GM23248 (cell line): ENCODE results near the gene ANKRD34C. TPM values are rescaled to one million over a fixed set of nuclear protein-coding genes. Genes with fewer than 3 reads are reported as not detected.

ENCODE experiments used
- DNase-seq: peaks from one replicate; pipeline ENCODE4 v3.0.0-alpha.2; 2015
- H2AFZ ChIP-seq: fragments of 200-600 bp; sonication (generic); 2 replicates; pipeline ENCODE4 v1.6.1; 2016; ENCODE audit warnings: antibody characterized with exemption
- H3F3A ChIP-seq: fragments of 200-600 bp; sonication (generic); 2 replicates; pipeline ENCODE4 v1.6.1; 2016; ENCODE audit warnings: mild to moderate bottlenecking, antibody characterized with exemption, mixed run types; ENCODE audit not compliant: insufficient read depth
- H3K27ac ChIP-seq: fragments of 200-600 bp; sonication (generic); 2 replicates; pipeline ENCODE4 v1.5.1; 2016; ENCODE audit warnings: mild to moderate bottlenecking
- H3K27me3 ChIP-seq: fragments of 200-600 bp; sonication (generic); replicated peaks from 2 replicates; pipeline ENCODE4 v1.6.1; 2016; ENCODE audit warnings: mild to moderate bottlenecking; ENCODE audit not compliant: insufficient read depth
- H3K36me3 ChIP-seq: fragments of 200-600 bp; sonication (generic); 2 replicates; pipeline ENCODE4 v1.6.1; 2016; ENCODE audit warnings: low read depth, mild to moderate bottlenecking
- H3K4me1 ChIP-seq: fragments of 200-600 bp; sonication (generic); 2 replicates; pipeline ENCODE4 v1.6.1; 2016; ENCODE audit warnings: mild to moderate bottlenecking; ENCODE audit not compliant: insufficient read depth
- H3K4me2 ChIP-seq: fragments of 200-600 bp; sonication (generic); one replicate; pipeline ENCODE4 v1.6.1; 2016; ENCODE audit warnings: mild to moderate bottlenecking; ENCODE audit not compliant: unreplicated experiment
- H3K4me3 ChIP-seq: fragments of 200-600 bp; sonication (generic); 2 replicates; pipeline ENCODE4 v1.5.1; 2016; ENCODE audit warnings: mild to moderate bottlenecking
- H3K79me2 ChIP-seq: fragments of 200-600 bp; sonication (generic); 2 replicates; pipeline ENCODE4 v1.6.1; 2016; ENCODE audit warnings: mild to moderate bottlenecking; ENCODE audit not compliant: insufficient read depth
- H3K9ac ChIP-seq: fragments of 200-600 bp; sonication (generic); 2 replicates; pipeline ENCODE4 v1.6.1; 2016; ENCODE audit warnings: mild to moderate bottlenecking
- H3K9me2 ChIP-seq: fragments of 200-600 bp; sonication (generic); 2 replicates; pipeline ENCODE4 v1.6.1; 2016; ENCODE audit warnings: mixed run types, mild to moderate bottlenecking, moderate library complexity; ENCODE audit not compliant: insufficient read depth
- H3K9me3 ChIP-seq: fragments of 200-600 bp; sonication (generic); one replicate; pipeline ENCODE4 v1.6.1; 2017; ENCODE audit warnings: low read depth
- H4K20me1 ChIP-seq: fragments of 200-600 bp; sonication (generic); 2 replicates; pipeline ENCODE4 v1.6.0; 2016; ENCODE audit not compliant: insufficient read depth
- EZH2 ChIP-seq: fragments of 200-600 bp; sonication (generic); IDR thresholded peaks from 2 replicates; pipeline ENCODE4 v1.6.1; 2018; ENCODE audit warnings: antibody characterized with exemption, mild to moderate bottlenecking; ENCODE audit not compliant: insufficient read depth, poor library complexity, severe bottlenecking
- EZH2phosphoT487 ChIP-seq: fragments of 200-600 bp; sonication (generic); IDR thresholded peaks from 2 replicates; pipeline ENCODE4 v1.6.1; 2018; ENCODE audit warnings: antibody characterized with exemption, moderate library complexity, mild to moderate bottlenecking, low read depth; ENCODE audit not compliant: insufficient read depth
- WGBS, 2 experiments: methylation state at CpG; one replicate each; pipeline ENCODE4 v1.1.6; 2015 to 2017; ENCODE audit warnings: low lambda C conversion rate in 2 of 2, low coverage in 1 of 2; ENCODE audit errors: missing lambda C conversion rate in 2 of 2; 5-methylcytosine and 5-hydroxymethylcytosine counted together
- in situ Hi-C: fragments of 300-500 bp; cut with MboI; formaldehyde crosslinking; loops from 2 replicates; pipeline ENCODE4 v1.15.0; 2020
- polyA plus RNA-seq: library from polyadenylated mRNA; unstranded; fragments of >200 nt; fragmentation: Nextera tagmentation; extraction: Ambion mirVana; gene quantifications from 2 replicates; pipeline ENCODE4 v1.2.1, GENCODE V29; 2016
- total RNA-seq: library from RNA; depleted of rRNA; stranded (reverse); fragments of >200 nt; shearing (Covaris generic); gene quantifications from 2 replicates; pipeline ENCODE4 v1.2.3, GENCODE V29; 2014

ANKRD34C gene
- total and polyA plus RNA-seq, 2 experiments from 2014 or later, result not detected

GRCh38 chr15:79265987-79266579, 16.4 kb upstream of the ANKRD34C start:
- WGBS, 2 experiments, result 36 to 49% methylated on average over 3 of the region's 3 CpGs
- H3K27me3 ChIP-seq, result no peaks in the 10 kb centered on the region; the same call in 1 of the 2 replicates
- no peak overlapping the region for H3K9ac ChIP-seq
- no peaks in the 10 kb centered on the region for H3K4me1 ChIP-seq
- TF ChIP-seq EZH2phosphoT487, result no peak
- no peak for TF ChIP-seq EZH2
- no peak overlapping the region for H3K4me2 ChIP-seq
- no peaks in the 10 kb centered on the region for H4K20me1 ChIP-seq
- no peak overlapping the region for H3K4me3 ChIP-seq
- no peak overlapping the region for H3K27ac ChIP-seq
- no peaks in the 10 kb centered on the region for H3K36me3 ChIP-seq
- H3K9me3 ChIP-seq, result no peaks in the 10 kb centered on the region
- no peak for DNase-seq
- no peaks in the 10 kb centered on the region for H3K79me2 ChIP-seq
- in situ Hi-C loops, result no loop called here
- no peaks in the 10 kb centered on the region for H3F3A ChIP-seq
- no peaks in the 10 kb centered on the region for H3K9me2 ChIP-seq
- H2AFZ ChIP-seq, result no peak overlapping the region

GRCh38 chr15:79283252-79284048, 928 bp downstream of the ANKRD34C start:
- in situ Hi-C loops, result no loop called here
- H2AFZ ChIP-seq, result no peak overlapping the region

GRCh38 chr15:79290642-79291275, 8.2 kb downstream of the ANKRD34C start:
- Histone ChIP-seq H3K4me3 (no peak overlapping the region), H3K9ac (no peak overlapping the region), H3F3A (no peaks in the 10 kb centered on the region), H3K36me3 (no peaks in the 10 kb centered on the region), H4K20me1 (no peaks in the 10 kb centered on the region), H3K4me1 (no peaks in the 10 kb centered on the region), H3K9me3 (no peaks in the 10 kb centered on the region), H3K27me3 (no peaks in the 10 kb centered on the region; the same call in 1 of the 2 replicates), H3K4me2 (no peak overlapping the region), H3K27ac (no peak overlapping the region), H3K79me2 (no peaks in the 10 kb centered on the region), H2AFZ (no peak overlapping the region), H3K9me2 (no peaks in the 10 kb centered on the region)
- 57 to 64% methylated on average over 6 of the region's 6 CpGs for WGBS, 2 experiments
- in situ Hi-C loops, result no loop called here
- TF ChIP-seq EZH2 (no peak), EZH2phosphoT487 (no peak)
- no peak for DNase-seq

More at GRCh38 chr15:79283252-79284048, 928 bp downstream of the ANKRD34C start:
- Histone ChIP-seq H3K27ac (no peak overlapping the region), H3K9ac (no peak overlapping the region), H3K4me2 (peak overlapping the region; percentile 13), H3K9me3 (no peaks in the 10 kb centered on the region), H3K9me2 (no peaks in the 10 kb centered on the region), H3K79me2 (no peaks in the 10 kb centered on the region), H3F3A (no peaks in the 10 kb centered on the region), H3K4me3 (no peak overlapping the region), H3K27me3 (peaks cover 44% of the 10 kb centered on the region), H4K20me1 (no peaks in the 10 kb centered on the region), H3K4me1 (no peaks in the 10 kb centered on the region), H3K36me3 (no peaks in the 10 kb centered on the region)
- WGBS, 2 experiments, result 10% methylated on average over 46 of the region's 46 CpGs
- TF ChIP-seq EZH2phosphoT487, result no peak
- TF ChIP-seq EZH2, result no peak
- DNase-seq, result peak; percentile 57

GRCh38 chr15:79292011-79292410, 9.5 kb downstream of the ANKRD34C start:
- Histone ChIP-seq H3K79me2 (no peaks in the 10 kb centered on the region), H3K9ac (no peak overlapping the region), H3K4me1 (no peaks in the 10 kb centered on the region), H3K27me3 (no peaks in the 10 kb centered on the region; the same call in 1 of the 2 replicates), H3K4me3 (no peak overlapping the region), H3F3A (no peaks in the 10 kb centered on the region), H2AFZ (no peak overlapping the region), H3K27ac (no peak overlapping the region), H3K9me3 (no peaks in the 10 kb centered on the region), H4K20me1 (no peaks in the 10 kb centered on the region), H3K36me3 (no peaks in the 10 kb centered on the region), H3K4me2 (no peak overlapping the region), H3K9me2 (no peaks in the 10 kb centered on the region)
- no peak for TF ChIP-seq EZH2phosphoT487
- TF ChIP-seq EZH2, result no peak
- in situ Hi-C loops, result no loop called here
- no peak for DNase-seq
- WGBS, 2 experiments, result 27 to 28% methylated on average over 4 of the region's 4 CpGs
